Psoas muscle (tissue), 8 donors: ENCODE data around the gene HSFX2. TPM values are rescaled to one million over a fixed set of nuclear protein-coding genes. Genes with fewer than 3 reads are reported as not detected.
"Not testable (repeated sequence)": the region's sequence is repeated elsewhere in the genome, so short reads cannot be mapped to it uniquely, and the experiment has no call there.

ENCODE experiments used
- ATAC-seq, 4 donors: fragments of 200-7000 bp; cut with Tn5 transposase; one replicate each; pipeline ENCODE4 v1.9.1; 2020; ENCODE audit warnings: moderate library complexity in 3 of 4, mild to moderate bottlenecking in 2 of 4
- DNase-seq, 2 donors: peaks; one replicate each; pipeline ENCODE4 v3.0.0-alpha.2; 2020
- H3K27ac ChIP-seq: fragments of 200-600 bp; one replicate; pipeline ENCODE4 v1.8.0; 2022
- H3K27me3 ChIP-seq, 3 donors: fragments of 200-600 bp in 1 of 3; one replicate each; pipeline versions ENCODE4 v1.6.1 to v1.8.0; 2013 to 2022; ENCODE audit warnings: low read length in 2 of 3, mild to moderate bottlenecking in 2 of 3, moderate library complexity in 1 of 3; ENCODE audit not compliant: insufficient read depth in 3 of 3
- H3K36me3 ChIP-seq, 2 donors: fragments of 200-600 bp in 1 of 2; one replicate each; pipeline versions ENCODE4 v1.6.1 to v1.8.0; 2013 to 2022; ENCODE audit warnings: low read depth in 1 of 2, mild to moderate bottlenecking in 1 of 2, moderate library complexity in 1 of 2; ENCODE audit not compliant: insufficient read depth in 1 of 2
- H3K4me1 ChIP-seq: fragments of 200-600 bp; one replicate; pipeline ENCODE4 v1.8.0; 2022
- H3K4me3 ChIP-seq: fragments of 200-600 bp; one replicate; pipeline ENCODE4 v1.8.0; 2022; ENCODE audit warnings: mild to moderate bottlenecking
- H3K9me3 ChIP-seq: fragments of 200-600 bp; one replicate; pipeline ENCODE4 v1.8.0; 2022
- WGBS, 3 donors: extraction: QIAGEN DNeasy Blood & Tissue Kit; methylation state at CpG; one replicate each; pipeline versions ENCODE4 v1.1.6 to v1.1.7; 2013; 5-methylcytosine and 5-hydroxymethylcytosine counted together
- intact Hi-C, 2 donors: fragments of 100-400 bp; cut with DNase I; formaldehyde crosslinking; loops; one replicate each; pipeline versions ENCODE4 v1.11.0 to v1.14.2; 2022
- long read RNA-seq, 2 donors: library from polyadenylated mRNA; unstranded; transcript quantifications; one replicate each; pipeline ENCODE4 v2.0.0, GENCODE V29; 2021
- polyA plus RNA-seq, 3 donors: library from polyadenylated mRNA; stranded (reverse); fragments of 200-250 nt; gene quantifications; one replicate each; pipeline ENCODE4 v1.2.3, GENCODE V29; 2013
- total RNA-seq, 4 donors: library from RNA; stranded (reverse); fragmentation: NEBNext Ultra II Directional in 2 of 4; extraction: Animal tissue kit (Norgen Biotek cat#: 25700) in 2 of 4; gene quantifications; one replicate each; pipeline versions ENCODE4 v1.2.1 to v1.2.4, GENCODE V29; 2021 to 2023
- TF ChIP-seq, protein P1 (sequence below): fragments of 200-600 bp; IDR thresholded peaks from one replicate; pipeline ENCODE4 v1.8.0; 2022; ENCODE audit warnings: antibody characterized with exemption
- donor health status: healthy with polysubstance abuse.
- donor health status: DM: no; HTN: no; CAD: no; lungs with moderate emphysema.
- donor health status: Bipolar disorder and iron deficiency.
- donor health status: healthy.
- donor health status: DM: yes; HTN: yes; CAD: no.
- donor health status: DM: no; HTN: no; CAD: no.
- donor health status: DM: no; HTN: no; CAD: no.
- donor health status: DM: yes; HTN: yes; CAD: no.

HSFX2 gene, protein sequence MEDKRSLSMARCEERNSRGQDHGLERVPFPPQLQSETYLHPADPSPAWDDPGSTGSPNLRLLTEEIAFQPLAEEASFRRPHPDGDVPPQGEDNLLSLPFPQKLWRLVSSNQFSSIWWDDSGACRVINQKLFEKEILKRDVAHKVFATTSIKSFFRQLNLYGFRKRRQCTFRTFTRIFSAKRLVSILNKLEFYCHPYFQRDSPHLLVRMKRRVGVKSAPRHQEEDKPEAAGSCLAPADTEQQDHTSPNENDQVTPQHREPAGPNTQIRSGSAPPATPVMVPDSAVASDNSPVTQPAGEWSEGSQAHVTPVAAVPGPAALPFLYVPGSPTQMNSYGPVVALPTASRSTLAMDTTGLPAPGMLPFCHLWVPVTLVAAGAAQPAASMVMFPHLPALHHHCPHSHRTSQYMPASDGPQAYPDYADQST
- 1 to 10 TPM in 1 of 4 donors, under 1 TPM in 1, not detected in 2; 0.41 to 1.8 TPM for total RNA-seq
- polyA plus RNA-seq: under 1 TPM; 0.14 to 0.47 (median 0.14) TPM
- long read RNA-seq, donor 1, partial matches to known transcripts: 0 of 1 reads
- long read RNA-seq, donor 1, other reads (novel, unspliced or antisense): 1 of 1 reads
- long read RNA-seq, donor 2, partial matches to known transcripts: 0 of 1 reads
- long read RNA-seq, donor 2, other reads (novel, unspliced or antisense): 1 of 1 reads

DNA sequence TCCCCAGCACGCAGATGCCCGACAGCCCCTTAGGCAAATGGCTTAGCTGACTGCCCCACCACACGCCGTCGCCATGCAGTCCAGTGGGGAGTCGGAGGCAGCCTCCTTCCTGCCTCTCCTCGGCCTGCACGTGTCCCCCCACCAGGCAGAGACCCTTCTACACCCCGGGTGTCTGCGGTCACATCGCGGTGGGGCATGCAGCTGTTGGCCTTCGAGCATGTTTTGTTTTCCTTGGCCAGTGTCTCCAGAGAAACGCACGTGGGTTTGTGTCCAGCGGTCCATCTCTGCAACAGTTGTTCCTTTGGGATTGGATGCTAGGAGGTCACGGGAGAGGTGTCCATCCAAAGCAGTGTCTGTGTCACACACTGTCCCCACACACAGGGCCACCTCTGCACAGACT, at the start of gene HSFX2:
Gene HSFX2, minus strand, starts transcription at position 101 of the 400 bp plus-strand sequence. CDS start 614 bp downstream, outside the sequence.
- H3K4me3 ChIP-seq, DNase-seq, H3K9me3 ChIP-seq, H3K27me3 ChIP-seq, H3K36me3 ChIP-seq, H3K27ac ChIP-seq, intact Hi-C loops, H3K4me1 ChIP-seq, ATAC-seq: not testable (repeated sequence)
- WGBS, 3 donors: no CpG with 5 or more reads among the region's 17 CpGs

DNA sequence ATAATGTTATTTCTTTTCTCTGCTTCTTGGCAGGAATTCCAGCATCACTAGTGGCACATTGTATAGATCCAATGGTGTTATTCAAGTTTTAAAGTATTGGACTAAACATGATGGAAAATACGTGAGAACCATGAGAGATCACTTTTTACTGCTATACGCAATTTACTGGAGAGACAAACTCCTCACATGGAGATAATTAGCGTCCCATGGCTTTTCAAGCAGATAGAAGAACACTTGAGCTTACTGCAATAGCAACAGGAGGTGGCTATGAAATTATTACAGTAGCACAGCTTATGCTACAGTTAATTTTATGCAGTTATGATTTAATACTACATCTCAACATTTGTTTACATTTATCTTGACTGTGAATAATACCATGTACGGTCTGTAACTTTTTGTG, 48.4 kb upstream of the HSFX2 start:
- TF ChIP-seq, protein P1, sequence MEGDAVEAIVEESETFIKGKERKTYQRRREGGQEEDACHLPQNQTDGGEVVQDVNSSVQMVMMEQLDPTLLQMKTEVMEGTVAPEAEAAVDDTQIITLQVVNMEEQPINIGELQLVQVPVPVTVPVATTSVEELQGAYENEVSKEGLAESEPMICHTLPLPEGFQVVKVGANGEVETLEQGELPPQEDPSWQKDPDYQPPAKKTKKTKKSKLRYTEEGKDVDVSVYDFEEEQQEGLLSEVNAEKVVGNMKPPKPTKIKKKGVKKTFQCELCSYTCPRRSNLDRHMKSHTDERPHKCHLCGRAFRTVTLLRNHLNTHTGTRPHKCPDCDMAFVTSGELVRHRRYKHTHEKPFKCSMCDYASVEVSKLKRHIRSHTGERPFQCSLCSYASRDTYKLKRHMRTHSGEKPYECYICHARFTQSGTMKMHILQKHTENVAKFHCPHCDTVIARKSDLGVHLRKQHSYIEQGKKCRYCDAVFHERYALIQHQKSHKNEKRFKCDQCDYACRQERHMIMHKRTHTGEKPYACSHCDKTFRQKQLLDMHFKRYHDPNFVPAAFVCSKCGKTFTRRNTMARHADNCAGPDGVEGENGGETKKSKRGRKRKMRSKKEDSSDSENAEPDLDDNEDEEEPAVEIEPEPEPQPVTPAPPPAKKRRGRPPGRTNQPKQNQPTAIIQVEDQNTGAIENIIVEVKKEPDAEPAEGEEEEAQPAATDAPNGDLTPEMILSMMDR: no peak
- Histone ChIP-seq H3K27me3 (no peaks in the 10 kb centered on the region), H3K36me3 (no peaks in the 10 kb centered on the region), H3K4me3 (no peak overlapping the region), H3K4me1 (no peaks in the 10 kb centered on the region), H3K9me3 (no peaks in the 10 kb centered on the region), H3K27ac (no peak overlapping the region)
- no peak for DNase-seq
- intact Hi-C loops: loop anchor here in 1 of 2 donors (10.0 kb wide), 1 partner anchor 101 kb away; no protein-coding TSS in a partner anchor
- 58 to 64% (median 64%) methylated on average over 4 of the region's 4 CpGs for WGBS, 3 donors
- no peak for ATAC-seq

DNA sequence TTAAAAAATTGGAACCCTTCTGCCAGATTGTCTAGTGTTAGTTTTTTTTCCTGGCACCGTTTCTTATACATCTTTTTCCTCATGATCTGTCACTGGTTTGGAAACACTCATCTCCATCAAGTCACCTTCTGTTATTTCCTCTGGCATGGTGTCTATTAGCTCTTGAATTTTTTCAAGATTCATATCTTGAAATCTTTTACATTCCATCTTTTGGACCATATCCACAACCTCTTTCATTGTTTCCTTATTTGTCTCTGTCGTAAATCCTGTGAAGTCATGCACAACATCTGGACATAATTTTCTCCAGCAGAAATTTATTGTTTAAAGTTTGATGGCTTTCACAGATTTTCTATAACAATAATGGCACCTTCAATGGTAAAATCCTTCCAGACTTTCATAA, 46.7 kb upstream of the HSFX2 start:
- TF ChIP-seq, protein P1: no peak
- H3K27me3 ChIP-seq: no peaks in the 10 kb centered on the region
- 32 to 41% (median 36%) methylated on average over 2 of the region's 2 CpGs for WGBS, 3 donors
- H3K27ac ChIP-seq: no peak overlapping the region
- no peak for ATAC-seq
- DNase-seq: no peak
- H3K36me3 ChIP-seq: no peaks in the 10 kb centered on the region
- H3K4me1 ChIP-seq: no peaks in the 10 kb centered on the region
- no peak overlapping the region for H3K4me3 ChIP-seq
- no peaks in the 10 kb centered on the region for H3K9me3 ChIP-seq
- intact Hi-C loops: loop anchor here in 1 of 2 donors (10.0 kb wide), 1 partner anchor 103 kb away; no protein-coding TSS in a partner anchor

DNA sequence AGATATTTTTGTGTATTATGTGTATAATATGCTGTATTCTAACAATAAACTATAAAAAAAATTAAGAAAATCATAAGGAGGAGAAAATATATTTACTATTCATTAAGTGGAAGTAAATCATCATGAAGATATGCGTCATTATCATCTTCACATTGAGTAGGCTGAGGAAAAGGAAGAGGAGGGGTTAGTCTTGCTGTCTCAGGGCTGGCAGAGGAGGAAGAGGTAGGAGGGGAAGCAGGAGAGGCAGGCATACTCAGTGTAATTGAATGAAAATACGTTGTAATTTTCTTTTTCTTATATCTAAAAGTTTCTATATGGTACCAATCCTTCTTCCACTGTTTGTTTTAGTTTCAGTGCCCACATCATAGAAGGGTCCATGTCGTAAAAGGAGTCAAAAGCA, 46.3 kb upstream of the HSFX2 start:
- Histone ChIP-seq H3K9me3 (no peaks in the 10 kb centered on the region), H3K27me3 (no peaks in the 10 kb centered on the region), H3K4me3 (no peak overlapping the region), H3K36me3 (no peaks in the 10 kb centered on the region), H3K27ac (no peak overlapping the region), H3K4me1 (no peaks in the 10 kb centered on the region)
- 28 to 52% (median 47%) methylated on average over 3 of the region's 3 CpGs for WGBS, 3 donors
- DNase-seq: no peak
- intact Hi-C loops: loop anchor here in 1 of 2 donors (10.0 kb wide), 1 partner anchor 103 kb away; no protein-coding TSS in a partner anchor
- TF ChIP-seq, protein P1: no peak
- no peak for ATAC-seq

DNA sequence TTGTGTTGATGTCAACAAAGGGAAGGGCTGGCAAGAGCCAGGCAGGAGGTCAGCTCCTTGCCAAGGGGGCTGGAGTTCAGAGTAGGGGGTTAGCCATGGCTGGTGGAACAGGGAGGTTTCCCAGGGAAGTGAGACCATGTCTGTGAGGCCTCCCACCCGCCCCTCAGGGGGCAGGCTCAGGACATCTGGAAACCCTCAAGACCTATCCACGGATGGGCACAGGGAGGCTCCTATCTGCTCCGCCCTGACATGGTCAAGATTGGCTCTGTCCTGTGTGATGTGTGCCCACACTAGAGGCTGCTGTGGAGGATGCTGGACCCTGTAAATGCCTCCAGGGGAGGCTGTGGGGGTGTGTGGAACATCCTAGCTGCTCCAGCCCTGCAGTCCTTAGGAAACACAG, 44.5 kb upstream of the HSFX2 start:
- WGBS, 3 donors: 57 to 76% (median 60%) methylated on average over 2 to 3 of the region's 3 CpGs
- no peaks in the 10 kb centered on the region for H3K27me3 ChIP-seq

More for the DNA sequence above, 44.5 kb upstream of the HSFX2 start:
- H3K9me3 ChIP-seq: no peaks in the 10 kb centered on the region
- no peaks in the 10 kb centered on the region for H3K36me3 ChIP-seq
- intact Hi-C loops: loop anchor here (10.0 kb wide), 3 partner anchors 75 to 135 kb away; partner anchors contain the start of genes IDS (in 1 of the 2) and MAGEA11 (in 1 of the 2)
- H3K4me1 ChIP-seq: no peaks in the 10 kb centered on the region
- no peak for ATAC-seq
- no peak overlapping the region for H3K4me3 ChIP-seq
- TF ChIP-seq, protein P1: no peak
- no peak overlapping the region for H3K27ac ChIP-seq
- DNase-seq: no peak
